ENCODE measurements around the gene SLC6A12. TPM values are rescaled to one million over a fixed set of nuclear protein-coding genes. Genes with fewer than 3 reads are reported as not detected.

Gene SLC6A12
- total RNA-seq, 1 donor from 2014 or later, result not detected

DNA sequence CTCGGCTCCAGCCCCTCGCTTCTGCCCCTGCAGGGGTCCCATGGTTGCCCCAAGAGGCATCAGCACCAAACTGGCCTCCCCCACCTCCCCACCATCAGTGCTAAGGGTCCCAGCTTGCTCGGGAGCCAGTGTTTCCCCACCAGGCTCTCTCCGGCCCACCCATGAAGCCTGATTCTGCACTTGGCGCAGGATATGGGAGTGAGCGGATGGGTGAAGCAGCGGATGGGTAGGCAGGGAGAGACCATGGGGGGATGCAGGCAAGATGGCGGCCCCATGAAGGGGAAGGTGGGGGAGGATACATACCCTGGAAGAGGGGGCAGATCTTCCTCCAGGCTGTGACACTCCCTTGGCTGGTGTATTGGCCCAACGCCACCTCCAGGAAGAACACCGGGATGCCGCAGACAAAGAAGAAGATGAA is 9.7 kb downstream of the SLC6A12 start:
- Mint-ChIP-seq H3K27me3 (peaks cover 30% of the 10 kb centered on the region), H3K27ac (no peak overlapping the region), H3K4me1 (no peaks in the 10 kb centered on the region), H3K36me3 (ENCODE audit: low read depth) (no peaks in the 10 kb centered on the region), H3K4me3 (no peak overlapping the region), H3K9me3 (no peaks in the 10 kb centered on the region)
- DNase-seq, result no peak
- intact Hi-C loops (cut with micrococcal nuclease), result no loop called here

- no peaks in the 10 kb centered on the region for H3K36me3 Mint-ChIP-seq (ENCODE audit: low read depth)
- intact Hi-C loops (cut with micrococcal nuclease), result no loop called here
- H3K4me1 Mint-ChIP-seq, result no peaks in the 10 kb centered on the region
- no peak overlapping the region for H3K4me3 Mint-ChIP-seq
- no peak for DNase-seq
- H3K27ac Mint-ChIP-seq, result no peak overlapping the region
- no peaks in the 10 kb centered on the region for H3K9me3 Mint-ChIP-seq
- peaks cover 30% of the 10 kb centered on the region for H3K27me3 Mint-ChIP-seq
Measured at GRCh38 chr12:203462-204260, 10.3 kb downstream of the SLC6A12 start.

GRCh38 chr12:203074-203461 is 10.9 kb downstream of the SLC6A12 start:
- Mint-ChIP-seq H3K4me1 (no peaks in the 10 kb centered on the region), H3K9me3 (no peaks in the 10 kb centered on the region), H3K4me3 (no peak overlapping the region), H3K27me3 (peaks cover 30% of the 10 kb centered on the region), H3K27ac (no peak overlapping the region), H3K36me3 (ENCODE audit: low read depth) (no peaks in the 10 kb centered on the region)
- no peak for DNase-seq
- intact Hi-C loops (cut with micrococcal nuclease), result no loop called here

DNA sequence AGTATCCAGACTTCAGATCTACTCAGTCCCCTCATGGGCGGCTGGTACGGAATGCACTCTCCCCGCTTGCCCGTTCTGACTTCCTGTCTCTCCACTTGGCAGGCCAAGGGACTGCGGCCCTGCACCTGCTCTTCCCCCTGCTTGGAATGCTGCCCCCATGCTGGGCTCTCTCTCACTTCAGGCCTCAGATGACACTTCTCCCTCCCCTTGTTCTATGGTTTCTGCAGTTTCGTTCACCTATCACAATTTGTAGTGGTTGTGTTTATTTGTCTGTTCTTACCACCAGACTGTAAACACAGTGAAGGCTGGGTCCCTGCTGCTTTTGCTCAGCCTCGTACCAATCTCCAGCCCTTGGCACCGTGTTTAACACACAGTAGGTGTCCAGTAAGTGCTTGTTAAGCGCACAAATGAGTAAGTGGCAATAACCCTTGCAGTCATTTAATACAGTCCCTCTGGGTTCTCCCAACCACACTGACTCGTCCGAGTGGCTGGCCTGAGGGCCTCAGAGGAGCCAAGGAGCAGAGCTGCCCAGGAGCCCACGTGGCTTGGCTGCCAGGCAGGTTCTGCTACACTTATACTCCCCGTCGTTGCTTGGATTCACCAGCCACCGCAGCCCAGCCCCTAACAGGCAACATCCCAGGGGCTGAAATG is 11.8 kb downstream of the SLC6A12 start:
- Mint-ChIP-seq H3K27me3 (peaks cover 30% of the 10 kb centered on the region), H3K4me1 (no peaks in the 10 kb centered on the region)
- intact Hi-C loops (cut with micrococcal nuclease), result no loop called here

DNA sequence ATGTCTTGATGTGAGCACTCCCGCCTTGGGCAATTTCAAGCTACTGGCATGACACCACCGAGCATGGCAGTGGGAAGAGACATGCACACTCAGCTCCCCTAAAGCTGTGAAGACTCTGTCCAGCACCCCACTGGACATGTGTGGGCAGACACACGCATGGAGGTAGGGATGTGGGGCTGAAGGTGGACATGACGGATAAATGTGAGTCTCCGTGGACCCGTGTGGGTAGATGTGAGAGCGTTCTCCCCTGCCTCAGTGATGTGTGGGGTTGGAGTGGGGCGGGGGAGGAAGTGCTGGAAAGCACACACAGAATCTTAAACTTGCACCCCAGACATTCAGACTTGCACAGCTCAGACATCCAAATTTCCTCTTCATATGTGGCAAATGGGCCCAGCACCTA is 12.6 kb downstream of the SLC6A12 start:
- no peaks in the 10 kb centered on the region for H3K9me3 Mint-ChIP-seq
- H3K36me3 Mint-ChIP-seq (ENCODE audit: low read depth), result no peaks in the 10 kb centered on the region
- no peaks in the 10 kb centered on the region for H3K4me1 Mint-ChIP-seq
- peaks cover 30% of the 10 kb centered on the region for H3K27me3 Mint-ChIP-seq
- H3K4me3 Mint-ChIP-seq, result no peak overlapping the region
- intact Hi-C loops (cut with micrococcal nuclease), result no loop called here
- no peak overlapping the region for H3K27ac Mint-ChIP-seq
- no peak for DNase-seq

More for the DNA sequence above, 11.8 kb downstream of the SLC6A12 start:
- DNase-seq, result no peak
- Mint-ChIP-seq H3K36me3 (ENCODE audit: low read depth) (no peaks in the 10 kb centered on the region), H3K27ac (peak overlapping the region; percentile 0), H3K4me3 (no peak overlapping the region), H3K9me3 (no peaks in the 10 kb centered on the region)

DNA sequence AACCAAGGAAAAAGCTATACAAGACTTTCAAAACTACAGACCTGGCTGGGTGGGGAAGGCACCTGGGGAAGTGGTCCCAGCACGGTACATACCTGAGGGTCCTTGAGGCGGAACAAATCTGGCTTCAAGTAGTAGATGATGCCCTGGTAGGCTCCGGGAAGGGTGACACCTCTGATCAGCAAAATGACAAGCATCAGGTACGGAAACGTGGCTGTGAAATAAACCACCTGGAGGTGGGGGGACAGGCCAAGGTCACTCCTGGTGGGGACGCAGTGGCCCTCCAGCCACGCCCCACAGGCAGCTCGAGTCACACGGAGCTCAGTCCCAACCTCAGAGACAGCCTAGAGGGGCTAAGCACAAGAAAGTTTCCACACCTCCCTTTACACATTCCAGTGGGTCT is 15.3 kb downstream of the SLC6A12 start:
- Mint-ChIP-seq H3K27me3 (peaks cover 17% of the 10 kb centered on the region), H3K4me1 (no peaks in the 10 kb centered on the region), H3K4me3 (no peak overlapping the region), H3K9me3 (no peaks in the 10 kb centered on the region), H3K27ac (no peak overlapping the region), H3K36me3 (ENCODE audit: low read depth) (no peaks in the 10 kb centered on the region)
- intact Hi-C loops (cut with micrococcal nuclease), result no loop called here
- DNase-seq, result no peak

DNA sequence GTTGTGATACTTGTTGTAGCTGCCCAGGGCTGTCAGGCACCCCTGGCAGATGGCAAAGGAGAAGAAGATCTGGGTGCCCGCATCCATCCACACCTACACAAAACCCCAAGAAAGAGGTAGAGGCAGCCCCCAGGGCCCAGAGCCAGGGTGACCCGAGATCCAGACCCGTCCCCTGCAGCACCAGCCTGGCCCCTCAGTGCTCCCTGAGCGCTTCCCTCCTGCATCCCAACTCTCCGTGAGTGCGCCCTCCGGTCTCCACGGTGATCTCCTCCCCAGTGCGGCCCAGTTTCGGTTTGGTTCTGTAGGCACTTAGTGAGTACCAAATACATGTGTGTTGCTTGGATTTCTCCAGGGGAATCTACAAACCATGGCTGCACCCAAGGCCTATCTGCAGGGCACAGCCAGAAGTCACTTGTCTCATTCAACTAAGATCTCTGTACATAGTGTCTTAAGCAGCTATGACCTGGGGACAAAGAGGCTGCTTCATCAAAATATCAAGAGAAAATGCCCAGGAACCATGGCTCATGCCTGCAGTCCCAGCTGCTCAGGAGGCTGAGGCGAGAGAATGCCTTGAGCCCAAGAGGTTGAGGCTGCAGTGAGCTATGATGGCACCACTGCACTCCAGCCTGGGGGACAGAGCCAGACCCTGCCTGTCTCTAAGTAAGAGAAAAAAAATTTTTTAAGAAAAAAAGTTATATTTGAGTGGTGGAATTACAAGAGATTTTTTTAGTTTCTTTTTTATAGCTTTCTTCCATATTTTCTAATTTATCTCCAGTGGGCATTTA is 15.9 kb downstream of the SLC6A12 start:
- intact Hi-C loops (cut with micrococcal nuclease), result no loop called here
- Mint-ChIP-seq H3K9me3 (no peaks in the 10 kb centered on the region), H3K4me1 (no peaks in the 10 kb centered on the region), H3K4me3 (no peak overlapping the region), H3K27me3 (peaks cover 17% of the 10 kb centered on the region), H3K36me3 (ENCODE audit: low read depth) (no peaks in the 10 kb centered on the region), H3K27ac (no peak overlapping the region)
- DNase-seq, result no peak

DNA sequence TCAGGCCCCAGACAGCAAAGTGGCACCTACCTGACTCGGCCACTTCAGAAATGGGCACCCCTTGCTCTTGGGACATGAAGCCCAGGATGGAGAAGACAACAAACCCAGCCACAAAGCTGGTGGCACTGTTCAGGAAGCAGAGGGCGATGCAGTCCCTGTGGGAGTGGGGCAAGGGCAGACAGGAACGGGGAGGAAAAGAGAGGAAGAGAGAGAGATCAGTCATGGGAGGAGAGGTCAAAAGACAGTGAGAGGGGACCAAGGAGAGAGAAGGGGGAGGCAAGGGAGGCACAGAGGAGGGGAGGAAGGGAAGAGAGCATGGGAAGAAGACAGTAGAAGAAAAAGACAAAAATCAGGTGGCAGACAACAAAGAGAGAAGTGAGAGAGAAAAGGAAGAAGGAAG is 16.6 kb downstream of the SLC6A12 start:
- Mint-ChIP-seq H3K4me3 (no peak overlapping the region), H3K9me3 (no peaks in the 10 kb centered on the region), H3K27me3 (peaks cover 13% of the 10 kb centered on the region), H3K36me3 (ENCODE audit: low read depth) (no peaks in the 10 kb centered on the region), H3K27ac (no peak overlapping the region), H3K4me1 (no peaks in the 10 kb centered on the region)
- no peak for DNase-seq
- intact Hi-C loops (cut with micrococcal nuclease), result no loop called here

DNA sequence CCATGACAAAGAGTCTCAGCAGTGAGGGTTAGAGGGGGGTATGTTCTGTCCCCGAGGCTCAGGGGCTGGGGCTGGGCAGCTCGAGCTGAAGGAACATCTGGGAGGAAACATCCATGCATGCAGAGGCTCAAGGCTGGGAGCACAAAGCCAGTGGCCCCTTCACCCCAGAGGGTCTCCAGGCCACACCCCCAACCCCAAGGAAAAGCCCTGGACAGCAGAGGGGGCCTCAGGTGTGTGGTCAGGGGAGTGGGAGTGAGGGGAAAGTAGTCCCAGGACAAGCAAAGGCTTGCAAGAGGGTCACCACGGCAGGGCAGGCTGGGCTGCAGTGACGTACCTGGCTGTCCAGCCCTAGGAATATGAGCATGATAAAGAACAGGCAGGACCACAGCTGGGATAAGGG is 17.5 kb downstream of the SLC6A12 start:
- Mint-ChIP-seq H3K4me3 (no peak overlapping the region), H3K36me3 (ENCODE audit: low read depth) (no peaks in the 10 kb centered on the region), H3K27me3 (peaks cover 6% of the 10 kb centered on the region), H3K9me3 (no peaks in the 10 kb centered on the region), H3K27ac (no peak overlapping the region), H3K4me1 (no peaks in the 10 kb centered on the region)
- DNase-seq, result no peak
- intact Hi-C loops (cut with micrococcal nuclease), result no loop called here

DNA sequence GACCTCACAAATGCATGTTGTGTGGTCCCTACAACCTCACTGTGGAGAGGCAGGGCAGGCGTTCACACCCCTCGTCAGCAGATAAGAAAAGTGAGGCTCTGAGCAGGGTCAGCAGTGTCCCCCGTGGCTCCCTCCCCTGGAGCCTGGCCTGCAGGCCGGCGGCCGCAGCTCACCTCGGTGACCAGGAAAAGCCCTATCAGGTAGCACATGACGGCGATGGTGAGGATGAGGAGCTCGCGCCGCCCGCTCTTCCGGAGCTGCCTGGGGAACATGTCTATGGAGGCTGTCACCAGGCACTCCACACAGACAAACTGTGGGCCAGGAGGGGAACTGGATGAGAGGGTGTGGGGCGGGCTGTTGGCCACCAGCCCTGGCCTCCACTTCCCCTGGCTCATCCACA is 18.0 kb downstream of the SLC6A12 start:
- Mint-ChIP-seq H3K27ac (no peak overlapping the region), H3K4me3 (no peak overlapping the region), H3K27me3 (peaks cover 1% of the 10 kb centered on the region), H3K4me1 (no peaks in the 10 kb centered on the region), H3K36me3 (ENCODE audit: low read depth) (no peaks in the 10 kb centered on the region), H3K9me3 (no peaks in the 10 kb centered on the region)
- intact Hi-C loops (cut with micrococcal nuclease), result no loop called here
- DNase-seq, result no peak

DNA sequence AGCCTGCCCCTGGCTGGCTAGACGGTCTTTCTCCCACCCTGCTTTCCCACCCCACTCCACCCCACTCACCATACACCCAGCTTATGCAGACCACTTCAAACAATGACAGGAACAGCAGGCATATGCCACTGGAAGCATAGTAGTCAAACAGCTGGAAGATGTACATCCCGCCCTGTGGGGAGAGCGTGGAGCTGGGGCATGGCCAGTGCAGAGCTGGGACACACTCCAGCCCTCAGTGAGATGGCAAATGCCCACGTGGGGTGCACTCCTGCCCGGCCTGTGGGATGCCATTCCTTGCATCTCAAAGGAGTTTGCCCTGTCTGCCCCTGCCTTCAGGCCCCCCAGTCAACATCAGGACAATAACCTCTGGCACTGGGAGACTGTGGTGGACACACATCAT is 18.8 kb downstream of the SLC6A12 start:
- Mint-ChIP-seq H3K27ac (no peak overlapping the region), H3K27me3 (no peaks in the 10 kb centered on the region), H3K4me3 (no peak overlapping the region), H3K36me3 (ENCODE audit: low read depth) (no peaks in the 10 kb centered on the region), H3K9me3 (no peaks in the 10 kb centered on the region), H3K4me1 (no peaks in the 10 kb centered on the region)
- DNase-seq, result no peak
- intact Hi-C loops (cut with micrococcal nuclease), result no loop called here

DNA sequence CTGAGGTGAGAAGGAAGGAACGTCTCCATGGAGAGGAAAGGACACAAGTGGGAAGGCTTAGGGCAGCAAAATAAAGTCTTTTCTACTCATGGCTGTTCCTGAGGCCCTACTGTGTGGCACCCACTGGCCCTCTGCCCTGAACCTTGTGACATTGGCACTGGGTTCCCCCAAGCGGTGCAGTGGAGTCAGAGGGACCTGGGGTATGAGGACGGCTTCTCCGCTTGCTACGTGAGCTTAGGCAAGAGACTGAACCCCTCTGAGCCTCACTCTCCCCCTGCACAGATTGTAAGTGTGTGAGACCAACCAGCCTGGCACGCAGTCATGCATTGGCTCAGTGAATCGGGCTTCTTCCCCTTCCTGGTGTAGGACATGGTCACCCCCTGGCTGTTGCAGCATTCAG is 19.7 kb downstream of the SLC6A12 start:
- H3K36me3 Mint-ChIP-seq (ENCODE audit: low read depth), result no peaks in the 10 kb centered on the region
- intact Hi-C loops (cut with micrococcal nuclease), result no loop called here
- H3K27me3 Mint-ChIP-seq, result no peaks in the 10 kb centered on the region
- H3K27ac Mint-ChIP-seq, result no peak overlapping the region
- no peak overlapping the region for H3K4me3 Mint-ChIP-seq
- H3K4me1 Mint-ChIP-seq, result peaks cover under 1% of the 10 kb centered on the region
- DNase-seq, result no peak
- H3K9me3 Mint-ChIP-seq, result no peaks in the 10 kb centered on the region

GRCh38 chr12:193261-193660 is 20.7 kb downstream of the SLC6A12 start:
- Mint-ChIP-seq H3K4me1 (peaks cover 4% of the 10 kb centered on the region), H3K36me3 (ENCODE audit: low read depth) (no peaks in the 10 kb centered on the region), H3K9me3 (no peaks in the 10 kb centered on the region), H3K27ac (no peak overlapping the region), H3K4me3 (no peak overlapping the region), H3K27me3 (no peaks in the 10 kb centered on the region)
- no peak for DNase-seq
- intact Hi-C loops (cut with micrococcal nuclease), result no loop called here

DNA sequence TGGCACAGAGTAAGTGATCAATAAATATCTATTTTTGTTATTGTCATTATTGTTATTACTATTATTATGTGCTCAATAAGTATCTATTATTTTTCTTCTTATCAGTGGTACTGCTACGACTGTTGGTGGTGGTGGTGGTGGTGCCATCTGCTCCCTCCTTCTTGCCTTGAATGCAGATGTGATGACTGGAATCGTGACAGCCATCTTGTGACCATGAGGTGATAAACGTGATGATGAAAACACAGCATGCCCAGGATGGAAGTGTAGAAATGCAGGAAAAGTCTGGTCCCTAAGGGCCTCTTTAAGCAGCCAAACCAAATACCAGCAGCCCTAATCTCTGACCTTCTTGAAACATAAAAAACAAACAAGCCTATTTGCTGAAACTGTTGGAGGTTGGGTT is 22.4 kb downstream of the SLC6A12 start:
- H3K9me3 Mint-ChIP-seq, result no peaks in the 10 kb centered on the region
- intact Hi-C loops (cut with micrococcal nuclease), result no loop called here
- DNase-seq, result no peak
- H3K4me3 Mint-ChIP-seq, result no peak overlapping the region
- H3K4me1 Mint-ChIP-seq, result peaks cover 4% of the 10 kb centered on the region
- H3K36me3 Mint-ChIP-seq (ENCODE audit: low read depth), result no peaks in the 10 kb centered on the region
- H3K27me3 Mint-ChIP-seq, result no peaks in the 10 kb centered on the region
- no peak overlapping the region for H3K27ac Mint-ChIP-seq

Measured in activated CD4-positive, alpha-beta T cell treated with anti-CD3 and anti-CD28 coated beads, Interleukin-2, amount 10 ng/mL, durations not matched to agents 24 days and 14 days (primary cell).